ENCODE results near the gene PAQR9. TPM values are rescaled to one million over a fixed set of nuclear protein-coding genes. Genes with fewer than 3 reads are reported as not detected.

Gene PAQR9
- polyA plus RNA-seq, 2 of the 4 experiments (the other 2 are of a cell fraction) = 3.0 to 3.1 TPM

DNA sequence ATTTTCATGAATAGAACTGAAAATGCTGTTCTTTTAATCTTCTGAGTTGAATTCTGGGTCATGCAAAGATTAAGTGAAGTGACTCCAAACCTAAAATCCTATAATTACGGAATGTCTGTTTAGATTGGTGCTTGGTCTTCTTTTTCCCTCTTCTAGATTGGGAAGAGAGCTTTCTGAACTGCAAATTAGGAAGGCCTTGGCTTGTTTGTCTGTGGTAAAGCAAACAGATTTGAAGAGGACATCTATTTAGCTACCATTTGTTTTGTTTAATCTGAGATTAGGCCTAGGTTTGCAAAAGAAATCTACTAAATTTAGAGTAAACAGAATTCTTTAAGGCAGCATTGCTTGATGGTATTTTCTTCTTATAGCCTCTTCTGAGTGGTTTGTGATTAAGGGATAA lies 23.5 kb downstream of the PAQR9 start:
- TF ChIP-seq JUN (IDR thresholded peaks at IDR 0.05) (no peak), GATA3 (IDR thresholded peaks at IDR 0.05; ENCODE audit: borderline replicate concordance) (no peak), BHLHE40 (IDR thresholded peaks at IDR 0.05; ENCODE audit: low read depth, low read length) (no peak), JUNB (IDR thresholded peaks at IDR 0.05) (no peak), POLR2AphosphoS2 (conservative IDR thresholded peaks at IDR 0.05; ENCODE audit: low read length) (no peak), REST (IDR thresholded peaks at IDR 0.05) (no peak), RAD21 (conservative IDR thresholded peaks at IDR 0.05 in 1 of 2, IDR thresholded peaks at IDR 0.05 in 1 of 2) (no peak)
- TF ChIP-seq, protein P1, sequence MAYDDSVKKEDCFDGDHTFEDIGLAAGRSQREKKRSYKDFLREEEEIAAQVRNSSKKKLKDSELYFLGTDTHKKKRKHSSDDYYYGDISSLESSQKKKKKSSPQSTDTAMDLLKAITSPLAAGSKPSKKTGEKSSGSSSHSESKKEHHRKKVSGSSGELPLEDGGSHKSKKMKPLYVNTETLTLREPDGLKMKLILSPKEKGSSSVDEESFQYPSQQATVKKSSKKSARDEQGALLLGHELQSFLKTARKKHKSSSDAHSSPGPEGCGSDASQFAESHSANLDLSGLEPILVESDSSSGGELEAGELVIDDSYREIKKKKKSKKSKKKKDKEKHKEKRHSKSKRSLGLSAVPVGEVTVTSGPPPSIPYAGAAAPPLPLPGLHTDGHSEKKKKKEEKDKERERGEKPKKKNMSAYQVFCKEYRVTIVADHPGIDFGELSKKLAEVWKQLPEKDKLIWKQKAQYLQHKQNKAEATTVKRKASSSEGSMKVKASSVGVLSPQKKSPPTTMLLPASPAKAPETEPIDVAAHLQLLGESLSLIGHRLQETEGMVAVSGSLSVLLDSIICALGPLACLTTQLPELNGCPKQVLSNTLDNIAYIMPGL (CRISPR knock-in tag; IDR thresholded peaks at IDR 0.05; ENCODE audit: borderline replicate concordance) = no peak
- TF ChIP-seq, protein P2, sequence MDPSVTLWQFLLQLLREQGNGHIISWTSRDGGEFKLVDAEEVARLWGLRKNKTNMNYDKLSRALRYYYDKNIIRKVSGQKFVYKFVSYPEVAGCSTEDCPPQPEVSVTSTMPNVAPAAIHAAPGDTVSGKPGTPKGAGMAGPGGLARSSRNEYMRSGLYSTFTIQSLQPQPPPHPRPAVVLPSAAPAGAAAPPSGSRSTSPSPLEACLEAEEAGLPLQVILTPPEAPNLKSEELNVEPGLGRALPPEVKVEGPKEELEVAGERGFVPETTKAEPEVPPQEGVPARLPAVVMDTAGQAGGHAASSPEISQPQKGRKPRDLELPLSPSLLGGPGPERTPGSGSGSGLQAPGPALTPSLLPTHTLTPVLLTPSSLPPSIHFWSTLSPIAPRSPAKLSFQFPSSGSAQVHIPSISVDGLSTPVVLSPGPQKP (IDR thresholded peaks at IDR 0.05; ENCODE audit: low read depth, low read length) = no peak
- ChIA-PET POLR2A (no interaction called here), CTCF (interaction anchor here (0.9 to 1.7 kb wide), 7 partner anchors 8 to 356 kb away, joined by 3 to 5 read pairs (median 3); no protein-coding TSS in a partner anchor)
- DNase-seq (ENCODE audit: low read depth in 1 of 2, low spot score in 1 of 2) (no peak), FAIRE-seq (no peak), ATAC-seq (no peak)
- 85% methylated on average over 1 of the region's 1 CpG for WGBS (ENCODE audit: missing lambda C conversion rate)
- no peak overlapping the region for H3K4me2 ChIP-seq
- no peaks in the 10 kb centered on the region for H3K4me1 ChIP-seq
- no peak overlapping the region for H3K4me3 ChIP-seq
- no peaks in the 10 kb centered on the region for H3K9me3 ChIP-seq
- H3K27ac ChIP-seq = no peak overlapping the region

- FAIRE-seq = no peak
- H3K4me3 ChIP-seq = no peak overlapping the region
- no peaks in the 10 kb centered on the region for H3K4me1 ChIP-seq
- no peak overlapping the region for H3K27ac ChIP-seq
- H3K4me2 ChIP-seq = no peak overlapping the region
- no peak for ATAC-seq
- ChIA-PET CTCF (interaction anchor here (0.6 to 1.8 kb wide), 6 partner anchors 13 to 107 kb away, joined by 3 to 7 read pairs (median 4); no protein-coding TSS in a partner anchor), POLR2A (no interaction called here)
- no peak for DNase-seq (ENCODE audit: low read depth in 1 of 2, low spot score in 1 of 2)
- no peaks in the 10 kb centered on the region for H3K9me3 ChIP-seq
- TF ChIP-seq POLR2AphosphoS2 (conservative IDR thresholded peaks at IDR 0.05; ENCODE audit: low read length) = no peak
- TF ChIP-seq, protein P3, sequence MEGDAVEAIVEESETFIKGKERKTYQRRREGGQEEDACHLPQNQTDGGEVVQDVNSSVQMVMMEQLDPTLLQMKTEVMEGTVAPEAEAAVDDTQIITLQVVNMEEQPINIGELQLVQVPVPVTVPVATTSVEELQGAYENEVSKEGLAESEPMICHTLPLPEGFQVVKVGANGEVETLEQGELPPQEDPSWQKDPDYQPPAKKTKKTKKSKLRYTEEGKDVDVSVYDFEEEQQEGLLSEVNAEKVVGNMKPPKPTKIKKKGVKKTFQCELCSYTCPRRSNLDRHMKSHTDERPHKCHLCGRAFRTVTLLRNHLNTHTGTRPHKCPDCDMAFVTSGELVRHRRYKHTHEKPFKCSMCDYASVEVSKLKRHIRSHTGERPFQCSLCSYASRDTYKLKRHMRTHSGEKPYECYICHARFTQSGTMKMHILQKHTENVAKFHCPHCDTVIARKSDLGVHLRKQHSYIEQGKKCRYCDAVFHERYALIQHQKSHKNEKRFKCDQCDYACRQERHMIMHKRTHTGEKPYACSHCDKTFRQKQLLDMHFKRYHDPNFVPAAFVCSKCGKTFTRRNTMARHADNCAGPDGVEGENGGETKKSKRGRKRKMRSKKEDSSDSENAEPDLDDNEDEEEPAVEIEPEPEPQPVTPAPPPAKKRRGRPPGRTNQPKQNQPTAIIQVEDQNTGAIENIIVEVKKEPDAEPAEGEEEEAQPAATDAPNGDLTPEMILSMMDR (IDR thresholded peaks at IDR 0.05) = no peak
- TF ChIP-seq, protein P4, sequence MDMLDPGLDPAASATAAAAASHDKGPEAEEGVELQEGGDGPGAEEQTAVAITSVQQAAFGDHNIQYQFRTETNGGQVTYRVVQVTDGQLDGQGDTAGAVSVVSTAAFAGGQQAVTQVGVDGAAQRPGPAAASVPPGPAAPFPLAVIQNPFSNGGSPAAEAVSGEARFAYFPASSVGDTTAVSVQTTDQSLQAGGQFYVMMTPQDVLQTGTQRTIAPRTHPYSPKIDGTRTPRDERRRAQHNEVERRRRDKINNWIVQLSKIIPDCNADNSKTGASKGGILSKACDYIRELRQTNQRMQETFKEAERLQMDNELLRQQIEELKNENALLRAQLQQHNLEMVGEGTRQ (IDR thresholded peaks at IDR 0.05) = no peak
- TF ChIP-seq PBX3 (IDR thresholded peaks at IDR 0.05) = no peak
- TF ChIP-seq FOSB (CRISPR knock-in tag; IDR thresholded peaks at IDR 0.05) = no peak
- TF ChIP-seq, protein P2 (IDR thresholded peaks at IDR 0.05; ENCODE audit: low read depth, low read length) = no peak
- TF ChIP-seq NFE2L2 (conservative IDR thresholded peaks at IDR 0.05; ENCODE audit: low read length) = no peak
- WGBS (ENCODE audit: missing lambda C conversion rate) = 64% methylated on average over 5 of the region's 5 CpGs
Measured at GRCh38 chr3:142935963-142936362, 27.5 kb downstream of the PAQR9 start.
